GM12878 (cell line): ENCODE results near the gene FBXO38. TPM values are rescaled to one million over a fixed set of nuclear protein-coding genes. Genes with fewer than 3 reads are reported as not detected.

ENCODE experiments used
- ATAC-seq: fragments of 200-7000 bp; cut with Tn5 transposase; 3 replicates; pipeline ENCODE4 v1.9.1; 2020; ENCODE audit warnings: mild to moderate bottlenecking, moderate library complexity
- BruUV-seq: library from RNA; stranded (reverse); fragments of 400-500 nt; replicated peaks from 2 replicates; lab custom pipeline; 2021; lab: Mats Ljungman, UMichigan
- CTCF ChIA-PET: fragments of 300-600 bp; sonication (Branson Sonifier 250); formaldehyde crosslinking; extraction: SDS; loops from one replicate; lab custom pipeline; 2021; ENCODE audit warnings: inconsistent platforms; lab: Yijun Ruan, JAX
- POLR2A ChIA-PET: fragments of 350-600 bp; formaldehyde crosslinking; extraction: SDS; loops from one replicate; lab custom pipeline; 2021; ENCODE audit warnings: inconsistent platforms; lab: Charles Lee
- RAD21 ChIA-PET: fragments of 300-600 bp; sonication (Branson Sonifier 250); formaldehyde crosslinking; loops from one replicate; lab custom pipeline; 2023; ENCODE audit warnings: antibody characterized with exemption; ENCODE audit not compliant: unreplicated experiment; lab: Charles Lee
- SMC1A ChIA-PET: fragments of 300-600 bp; sonication (Branson Sonifier 250); formaldehyde crosslinking; loops from one replicate; lab custom pipeline; 2023; ENCODE audit not compliant: unreplicated experiment, uncharacterized antibody; lab: Charles Lee
- DNase-seq: peaks from one replicate; pipeline ENCODE4 v3.0.0-alpha.2; 2011; ENCODE audit warnings: low read depth, low spot score
- FAIRE-seq: peaks from 3 replicates; lab custom pipeline; 2011; peaks lifted over from hg19 to GRCh38; lab: Jason Lieb, UNC
- H2AFZ ChIP-seq: 2 replicates; pipeline ENCODE4 v1.6.0; 2011; ENCODE audit warnings: low read depth, low read length, control low read depth; ENCODE audit not compliant: control insufficient read depth
- H3K27ac ChIP-seq: 2 replicates; pipeline ENCODE4 v1.5.1; 2011; ENCODE audit warnings: control low read depth; ENCODE audit not compliant: control insufficient read depth, insufficient read depth
- H3K27me3 ChIP-seq, 2 experiments: replicated peaks in 1 of 2; 2 replicates each; pipeline versions ENCODE4 v1.6.0 to v1.6.1; 2011; ENCODE audit warnings: low read length in 1 of 2; ENCODE audit not compliant: control insufficient read depth in 2 of 2, insufficient read depth in 2 of 2
- H3K36me3 ChIP-seq, 2 experiments: 2 replicates each; pipeline ENCODE4 v1.5.1; 2011; ENCODE audit warnings: low read length in 1 of 2; ENCODE audit not compliant: control insufficient read depth in 2 of 2, insufficient read depth in 2 of 2
- H3K4me1 ChIP-seq: 2 replicates; pipeline ENCODE4 v1.6.1; 2011; ENCODE audit warnings: mild to moderate bottlenecking, low read length, moderate library complexity, mixed read lengths; ENCODE audit not compliant: control insufficient read depth, insufficient read depth
- H3K4me2 ChIP-seq: 2 replicates; pipeline ENCODE4 v1.6.0; 2011; ENCODE audit warnings: control low read depth; ENCODE audit not compliant: control insufficient read depth, insufficient read depth
- H3K4me3 ChIP-seq: fragments of 200-600 bp; sonication (generic); 2 replicates; pipeline ENCODE4 v1.5.1; 2016
- H3K79me2 ChIP-seq: 2 replicates; pipeline ENCODE4 v1.6.0; 2011; ENCODE audit warnings: low read length; ENCODE audit not compliant: control insufficient read depth, insufficient read depth
- H3K9ac ChIP-seq: 2 replicates; pipeline ENCODE4 v1.8.0; 2011; ENCODE audit warnings: low read length, control low read depth, mixed read lengths; ENCODE audit not compliant: control insufficient read depth, insufficient read depth
- H3K9me3 ChIP-seq: replicated peaks from 3 replicates; pipeline ENCODE4 v1.5.1; 2011; ENCODE audit warnings: mild to moderate bottlenecking, low read length; ENCODE audit not compliant: control insufficient read depth, insufficient read depth
- H4K20me1 ChIP-seq: 2 replicates; pipeline ENCODE4 v1.6.0; 2011; ENCODE audit not compliant: control insufficient read depth, insufficient read depth
- EED ChIP-seq: sonication (generic); IDR thresholded peaks from 2 replicates; pipeline ENCODE4 v1.6.1; 2016; ENCODE audit warnings: antibody characterized with exemption, low read depth
- EZH2 ChIP-seq: IDR thresholded peaks from 2 replicates; pipeline ENCODE4 v1.6.1; 2012; ENCODE audit warnings: low read depth, mild to moderate bottlenecking, control low read depth, inconsistent platforms, low read length, borderline replicate concordance; ENCODE audit not compliant: control insufficient read depth
- GABPA ChIP-seq: IDR thresholded peaks from 2 replicates; pipeline ENCODE4 v1.6.1; 2014; ENCODE audit warnings: antibody characterized with exemption, low read depth, mild to moderate bottlenecking, inconsistent platforms
- HCFC1 ChIP-seq: fragments of 150-350 bp; IDR thresholded peaks from 2 replicates; pipeline ENCODE4 v1.6.1; 2014; ENCODE audit warnings: low read length
- NFXL1 ChIP-seq: fragments of 450-650 bp; IDR thresholded peaks from 2 replicates; pipeline ENCODE4 v1.6.1; 2017; ENCODE audit warnings: antibody characterized with exemption, mild to moderate bottlenecking, borderline replicate concordance
- RELA ChIP-seq: fragments of 450-650 bp; IDR thresholded peaks from 2 replicates; pipeline ENCODE4 v1.8.0; 2014; ENCODE audit warnings: borderline replicate concordance; ENCODE audit not compliant: partially characterized antibody
- SIX5 ChIP-seq: IDR thresholded peaks from 2 replicates; pipeline ENCODE4 v1.6.1; 2011; ENCODE audit warnings: mild to moderate bottlenecking, low read depth, low read length, moderate library complexity; ENCODE audit not compliant: severe bottlenecking
- SPI1 ChIP-seq: IDR thresholded peaks from 2 replicates; pipeline ENCODE4 v1.6.1; 2011; ENCODE audit warnings: low read depth, mild to moderate bottlenecking, low read length, moderate library complexity, borderline replicate concordance; ENCODE audit not compliant: insufficient read depth
- TBL1XR1 ChIP-seq: IDR thresholded peaks from 2 replicates; pipeline ENCODE4 v1.6.1; 2012; ENCODE audit warnings: low read depth, low read length, improper control_type of control experiment
- TCF7 ChIP-seq: IDR thresholded peaks from 2 replicates; pipeline ENCODE4 v1.6.1; 2014; ENCODE audit warnings: antibody characterized with exemption, borderline replicate concordance
- YBX1 ChIP-seq: fragments of 450-650 bp; IDR thresholded peaks from 2 replicates; pipeline ENCODE4 v1.6.1; 2016; ENCODE audit warnings: antibody characterized with exemption
- ZBED1 ChIP-seq: IDR thresholded peaks from 2 replicates; pipeline ENCODE4 v1.6.1; 2016; ENCODE audit warnings: borderline replicate concordance
- ZNF24 ChIP-seq: fragments of 450-650 bp; IDR thresholded peaks from 2 replicates; pipeline ENCODE4 v1.6.1; 2017; ENCODE audit warnings: antibody characterized with exemption, mild to moderate bottlenecking
- WGBS: methylation state at CpG from one replicate; pipeline ENCODE4 v1.1.6; 2016; ENCODE audit warnings: low lambda C conversion rate; ENCODE audit not compliant: insufficient replicate concordance, insufficient coverage; ENCODE audit errors: missing lambda C conversion rate; 5-methylcytosine and 5-hydroxymethylcytosine counted together
- in situ Hi-C: fragments of 300-500 bp; cut with MboI; formaldehyde crosslinking; loops from 9 replicates; pipeline ENCODE4 v1.14.3; 2018; ENCODE audit warnings: mixed read lengths
- intact Hi-C: fragments of 100-400 bp; cut with micrococcal nuclease; formaldehyde crosslinking; loops from one replicate; pipeline ENCODE4 v1.14.2; 2022; ENCODE audit not compliant: unreplicated experiment
- polyA plus RNA-seq, 11 experiments: library from polyadenylated mRNA; depleted of rRNA in 4 of 11; unstranded in 6 of 11; stranded (reverse) in 5 of 11; fragments of >200 nt; fragmentation: Nextera tagmentation in 4 of 11; fragmentation: Illumina TruSeq in 1 of 11; extraction: Ambion mirVana in 4 of 11; extraction: Trizol in 1 of 11; gene quantifications; 1 replicate in 1 of 11; 2 replicates in 10 of 11; pipeline versions ENCODE4 v1.2.1 to v1.2.3, GENCODE V29; 2011 to 2016; ENCODE audit warnings: inconsistent platforms in 2 of 11, missing spikeins in 2 of 11, low read depth in 1 of 11
- total RNA-seq, 4 experiments: library from RNA; depleted of rRNA in 3 of 4; stranded (reverse); fragments of >200 nt in 3 of 4; fragmentation: Illumina TruSeq in 1 of 4; extraction: Trizol in 1 of 4; gene quantifications; 2 replicates each; pipeline versions ENCODE4 v1.2.1 to v1.2.3, GENCODE V29; 2013 to 2021
- TF ChIP-seq, protein P1 (sequence below): IDR thresholded peaks from 2 replicates; pipeline ENCODE4 v1.6.1; 2012; ENCODE audit warnings: low read depth, low read length, improper control_type of control experiment
- TF ChIP-seq, protein P2 (sequence below): fragments of 450-650 bp; IDR thresholded peaks from 2 replicates; pipeline ENCODE4 v1.6.1; 2017; ENCODE audit warnings: low read depth, mild to moderate bottlenecking, moderate library complexity
- TF ChIP-seq, protein P3 (sequence below): IDR thresholded peaks from 2 replicates; pipeline ENCODE4 v1.6.1; 2012; ENCODE audit warnings: improper control_type of control experiment, low read depth, low read length; ENCODE audit not compliant: insufficient replicate concordance

The FBXO38 gene
- total and polyA plus RNA-seq, 10 of the 15 experiments (the other 5 are each of a cell fraction or from before 2014, with no cell fraction given), result 9.1 to 44.6 (median 28.3) TPM

DNA sequence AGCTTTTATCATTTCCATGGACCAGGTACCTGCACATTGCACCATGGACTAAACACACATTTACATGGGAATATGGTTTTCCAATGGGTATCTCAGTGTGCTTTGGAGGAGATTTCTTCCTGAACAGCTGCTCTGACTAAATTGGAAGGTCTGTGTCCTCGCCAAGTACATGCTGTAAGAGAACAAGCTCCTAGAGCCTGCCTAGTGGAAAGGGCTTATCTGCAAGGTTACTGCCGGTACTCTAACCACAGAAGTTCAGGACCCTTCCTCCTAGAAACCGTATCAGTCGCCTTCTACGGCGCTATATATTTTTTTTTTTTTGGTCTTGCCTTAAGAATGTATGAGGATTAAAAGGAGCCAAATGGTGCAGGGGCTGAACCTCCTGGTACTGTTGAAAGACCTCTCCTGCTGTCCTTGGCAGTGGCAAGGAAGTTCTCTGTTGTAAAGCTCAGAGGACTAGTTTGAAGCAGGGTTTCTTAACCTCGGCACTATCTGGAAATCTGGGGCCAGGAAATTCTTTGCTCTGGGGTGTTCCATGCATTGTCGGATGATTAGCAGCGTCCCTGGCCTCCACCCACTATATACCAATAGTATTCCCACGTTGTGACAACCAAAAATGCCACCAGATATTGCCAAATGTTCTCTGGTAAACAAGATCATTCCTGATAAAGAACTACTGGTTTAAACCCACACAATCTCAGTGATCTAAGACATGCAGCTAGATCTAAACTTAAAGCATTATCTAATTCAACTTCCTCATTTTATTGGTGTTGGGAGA lies 107.4 kb downstream of the FBXO38 start:
- no peaks in the 10 kb centered on the region for H3K9me3 ChIP-seq
- ChIA-PET POLR2A (interaction anchor here (0.6 kb wide), 1 partner anchor 84 kb away, joined by 4 read pairs; no protein-coding TSS in a partner anchor), RAD21 (no interaction called here), SMC1A (interaction anchor here (0.6 kb wide), 1 partner anchor 442 kb away, joined by 3 read pairs; no protein-coding TSS in a partner anchor), CTCF (interaction anchor here (0.6 to 1.5 kb wide), 2 partner anchors 8 to 17 kb away, joined by 3 to 4 read pairs; no protein-coding TSS in a partner anchor)
- no peak overlapping the region for H3K4me3 ChIP-seq
- no peak for DNase-seq
- intact Hi-C loops (no loop called here), in situ Hi-C loops (loop anchor here (25.0 kb wide), 1 partner anchor 304 kb away; no protein-coding TSS in a partner anchor)
- H3K27me3 ChIP-seq, result peaks cover 0 to 5% of the 10 kb centered on the region in 2 experiments; a peak in 1 of 4 replicates
- H3K27ac ChIP-seq, result no peak overlapping the region
- H3K4me2 ChIP-seq, result no peak overlapping the region
- ATAC-seq, result no peak
- BruUV-seq, result no TSS peak
- H4K20me1 ChIP-seq, result no peaks in the 10 kb centered on the region
- H3K4me1 ChIP-seq, result no peaks in the 10 kb centered on the region
- 38% methylated on average over 10 of the region's 10 CpGs for WGBS
- FAIRE-seq, result no peak
- no peaks in the 10 kb centered on the region for H3K36me3 ChIP-seq
- H2AFZ ChIP-seq, result no peak overlapping the region
- H3K79me2 ChIP-seq, result no peaks in the 10 kb centered on the region
- H3K9ac ChIP-seq, result no peak overlapping the region
- no peak for TF ChIP-seq RELA
- no peak for TF ChIP-seq GABPA
- no peak for TF ChIP-seq NFXL1
- TF ChIP-seq TCF7, result no peak
- TF ChIP-seq, protein P1, sequence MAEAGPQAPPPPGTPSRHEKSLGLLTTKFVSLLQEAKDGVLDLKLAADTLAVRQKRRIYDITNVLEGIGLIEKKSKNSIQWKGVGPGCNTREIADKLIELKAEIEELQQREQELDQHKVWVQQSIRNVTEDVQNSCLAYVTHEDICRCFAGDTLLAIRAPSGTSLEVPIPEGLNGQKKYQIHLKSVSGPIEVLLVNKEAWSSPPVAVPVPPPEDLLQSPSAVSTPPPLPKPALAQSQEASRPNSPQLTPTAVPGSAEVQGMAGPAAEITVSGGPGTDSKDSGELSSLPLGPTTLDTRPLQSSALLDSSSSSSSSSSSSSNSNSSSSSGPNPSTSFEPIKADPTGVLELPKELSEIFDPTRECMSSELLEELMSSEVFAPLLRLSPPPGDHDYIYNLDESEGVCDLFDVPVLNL, result no peak
- TF ChIP-seq SPI1, result no peak
- TF ChIP-seq SIX5, result no peak
- TF ChIP-seq, protein P2, sequence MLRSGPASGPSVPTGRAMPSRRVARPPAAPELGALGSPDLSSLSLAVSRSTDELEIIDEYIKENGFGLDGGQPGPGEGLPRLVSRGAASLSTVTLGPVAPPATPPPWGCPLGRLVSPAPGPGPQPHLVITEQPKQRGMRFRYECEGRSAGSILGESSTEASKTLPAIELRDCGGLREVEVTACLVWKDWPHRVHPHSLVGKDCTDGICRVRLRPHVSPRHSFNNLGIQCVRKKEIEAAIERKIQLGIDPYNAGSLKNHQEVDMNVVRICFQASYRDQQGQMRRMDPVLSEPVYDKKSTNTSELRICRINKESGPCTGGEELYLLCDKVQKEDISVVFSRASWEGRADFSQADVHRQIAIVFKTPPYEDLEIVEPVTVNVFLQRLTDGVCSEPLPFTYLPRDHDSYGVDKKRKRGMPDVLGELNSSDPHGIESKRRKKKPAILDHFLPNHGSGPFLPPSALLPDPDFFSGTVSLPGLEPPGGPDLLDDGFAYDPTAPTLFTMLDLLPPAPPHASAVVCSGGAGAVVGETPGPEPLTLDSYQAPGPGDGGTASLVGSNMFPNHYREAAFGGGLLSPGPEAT, result no peak
- TF ChIP-seq EED, result no peak
- TF ChIP-seq YBX1, result no peak
- TF ChIP-seq, protein P3, sequence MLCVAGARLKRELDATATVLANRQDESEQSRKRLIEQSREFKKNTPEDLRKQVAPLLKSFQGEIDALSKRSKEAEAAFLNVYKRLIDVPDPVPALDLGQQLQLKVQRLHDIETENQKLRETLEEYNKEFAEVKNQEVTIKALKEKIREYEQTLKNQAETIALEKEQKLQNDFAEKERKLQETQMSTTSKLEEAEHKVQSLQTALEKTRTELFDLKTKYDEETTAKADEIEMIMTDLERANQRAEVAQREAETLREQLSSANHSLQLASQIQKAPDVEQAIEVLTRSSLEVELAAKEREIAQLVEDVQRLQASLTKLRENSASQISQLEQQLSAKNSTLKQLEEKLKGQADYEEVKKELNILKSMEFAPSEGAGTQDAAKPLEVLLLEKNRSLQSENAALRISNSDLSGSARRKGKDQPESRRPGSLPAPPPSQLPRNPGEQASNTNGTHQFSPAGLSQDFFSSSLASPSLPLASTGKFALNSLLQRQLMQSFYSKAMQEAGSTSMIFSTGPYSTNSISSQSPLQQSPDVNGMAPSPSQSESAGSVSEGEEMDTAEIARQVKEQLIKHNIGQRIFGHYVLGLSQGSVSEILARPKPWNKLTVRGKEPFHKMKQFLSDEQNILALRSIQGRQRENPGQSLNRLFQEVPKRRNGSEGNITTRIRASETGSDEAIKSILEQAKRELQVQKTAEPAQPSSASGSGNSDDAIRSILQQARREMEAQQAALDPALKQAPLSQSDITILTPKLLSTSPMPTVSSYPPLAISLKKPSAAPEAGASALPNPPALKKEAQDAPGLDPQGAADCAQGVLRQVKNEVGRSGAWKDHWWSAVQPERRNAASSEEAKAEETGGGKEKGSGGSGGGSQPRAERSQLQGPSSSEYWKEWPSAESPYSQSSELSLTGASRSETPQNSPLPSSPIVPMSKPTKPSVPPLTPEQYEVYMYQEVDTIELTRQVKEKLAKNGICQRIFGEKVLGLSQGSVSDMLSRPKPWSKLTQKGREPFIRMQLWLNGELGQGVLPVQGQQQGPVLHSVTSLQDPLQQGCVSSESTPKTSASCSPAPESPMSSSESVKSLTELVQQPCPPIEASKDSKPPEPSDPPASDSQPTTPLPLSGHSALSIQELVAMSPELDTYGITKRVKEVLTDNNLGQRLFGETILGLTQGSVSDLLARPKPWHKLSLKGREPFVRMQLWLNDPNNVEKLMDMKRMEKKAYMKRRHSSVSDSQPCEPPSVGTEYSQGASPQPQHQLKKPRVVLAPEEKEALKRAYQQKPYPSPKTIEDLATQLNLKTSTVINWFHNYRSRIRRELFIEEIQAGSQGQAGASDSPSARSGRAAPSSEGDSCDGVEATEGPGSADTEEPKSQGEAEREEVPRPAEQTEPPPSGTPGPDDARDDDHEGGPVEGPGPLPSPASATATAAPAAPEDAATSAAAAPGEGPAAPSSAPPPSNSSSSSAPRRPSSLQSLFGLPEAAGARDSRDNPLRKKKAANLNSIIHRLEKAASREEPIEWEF, result no peak
- TF ChIP-seq EZH2, result no peak
- TF ChIP-seq TBL1XR1, result no peak
- no peak for TF ChIP-seq ZNF24
- no peak for TF ChIP-seq HCFC1
- TF ChIP-seq ZBED1, result no peak
